HG03039 (cell line): Measurements from ENCODE around the gene C1QA.
"Not testable (repeated sequence)": the region's sequence is repeated elsewhere in the genome, so short reads cannot be mapped to it uniquely, and the experiment has no call there.

ENCODE experiments used
- ATAC-seq: cut with Tn5 transposase; IDR thresholded peaks from one replicate; pipeline ENCODE4 v1.9.1; 2021; ENCODE audit warnings: mild to moderate bottlenecking, moderate library complexity; ENCODE audit not compliant: unreplicated experiment

The C1QA gene

GRCh38 chr1:22639286-22639685, 2.9 kb downstream of the C1QA start:
- no peak for ATAC-seq

DNA sequence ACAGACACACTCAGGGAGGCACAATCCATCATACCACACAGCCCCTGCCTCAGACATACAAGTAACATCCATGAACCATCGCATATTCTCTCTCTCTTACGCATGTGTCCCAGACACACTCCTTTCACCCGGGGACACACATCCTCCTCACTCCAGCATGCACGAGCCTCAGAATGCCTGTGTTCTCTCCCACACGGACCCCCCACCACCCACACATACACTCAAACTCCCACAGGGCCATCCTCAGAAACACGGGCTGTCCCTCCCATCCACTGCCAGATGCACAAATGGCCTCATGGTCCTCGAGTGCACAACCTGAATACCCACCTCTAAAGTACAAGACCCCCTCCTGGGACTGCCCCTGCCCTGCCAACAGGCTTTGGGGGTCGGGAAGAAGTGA, 4.8 kb downstream of the C1QA start:
- ATAC-seq = no peak

GRCh38 chr1:22641906-22642636, 5.6 kb downstream of the C1QA start:
- no peak for ATAC-seq

DNA sequence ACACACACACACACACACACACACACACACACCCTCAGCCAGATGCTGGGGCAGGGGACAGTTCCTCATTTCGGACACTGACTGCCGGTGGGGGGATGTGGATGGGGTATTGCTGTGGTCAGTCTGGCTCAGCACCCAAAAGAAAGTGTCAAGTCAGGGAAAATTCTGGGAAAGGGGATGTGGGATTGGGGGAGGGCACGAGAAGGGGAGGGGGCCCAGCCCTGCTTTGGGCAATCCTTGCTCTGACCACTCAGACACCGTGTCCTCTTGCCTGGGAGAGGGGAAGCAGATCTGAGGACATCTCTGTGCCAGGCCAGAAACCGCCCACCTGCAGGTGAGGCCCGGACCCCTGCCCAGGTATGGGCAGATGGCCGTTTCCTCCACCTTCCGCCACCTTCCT, 7.0 kb downstream of the C1QA start, which contains the start of gene C1QC:
Gene C1QC, plus strand, starts transcription at position 253 of the 400 bp plus-strand sequence. CDS start 391 bp downstream, outside the sequence.
- ATAC-seq = no peak

GRCh38 chr1:22643928-22644327, 7.5 kb downstream of the C1QA start:
- ATAC-seq = no peak

DNA sequence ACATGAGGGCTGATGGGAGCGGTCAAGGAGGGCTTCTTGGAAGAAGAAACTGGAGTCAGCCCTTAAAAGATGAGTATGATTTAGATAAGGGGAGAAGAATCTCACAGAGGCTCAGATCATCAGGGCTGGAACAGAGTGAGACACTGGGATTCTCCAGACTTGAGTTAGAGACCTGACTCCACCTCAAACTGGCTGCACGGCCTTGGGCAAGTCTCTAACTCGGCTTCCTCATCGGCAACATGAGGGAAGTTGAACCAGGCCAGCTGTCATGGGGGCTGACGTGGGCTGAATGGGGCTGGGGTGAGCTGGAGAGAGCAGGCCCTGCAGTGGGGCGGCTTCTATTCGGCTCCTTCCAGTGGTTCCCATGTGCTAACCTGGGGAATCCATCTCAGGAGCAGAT, 9.5 kb downstream of the C1QA start:
- no peak for ATAC-seq

DNA sequence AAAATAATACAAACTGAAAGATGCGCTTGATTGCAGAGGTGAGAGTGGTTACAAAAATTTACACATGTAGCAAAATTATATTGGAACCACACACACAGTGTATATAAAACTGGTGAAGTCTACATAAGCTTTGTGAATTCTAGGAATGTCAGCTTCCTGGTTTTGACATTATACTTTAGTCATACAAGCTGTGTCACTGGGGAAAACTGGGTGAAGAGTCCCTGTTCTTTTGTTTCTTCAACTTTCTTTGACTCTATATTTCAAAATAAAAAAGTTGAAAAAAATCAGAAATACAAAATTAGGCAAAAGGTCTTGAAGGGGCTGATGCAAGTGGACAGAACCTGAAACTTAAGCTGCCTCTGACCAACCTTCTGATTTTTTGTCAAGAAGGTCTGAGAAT, 10.0 kb downstream of the C1QA start:
- no peak for ATAC-seq

- ATAC-seq = no peak
Measured at GRCh38 chr1:22650089-22650693, 13.8 kb downstream of the C1QA start.

DNA sequence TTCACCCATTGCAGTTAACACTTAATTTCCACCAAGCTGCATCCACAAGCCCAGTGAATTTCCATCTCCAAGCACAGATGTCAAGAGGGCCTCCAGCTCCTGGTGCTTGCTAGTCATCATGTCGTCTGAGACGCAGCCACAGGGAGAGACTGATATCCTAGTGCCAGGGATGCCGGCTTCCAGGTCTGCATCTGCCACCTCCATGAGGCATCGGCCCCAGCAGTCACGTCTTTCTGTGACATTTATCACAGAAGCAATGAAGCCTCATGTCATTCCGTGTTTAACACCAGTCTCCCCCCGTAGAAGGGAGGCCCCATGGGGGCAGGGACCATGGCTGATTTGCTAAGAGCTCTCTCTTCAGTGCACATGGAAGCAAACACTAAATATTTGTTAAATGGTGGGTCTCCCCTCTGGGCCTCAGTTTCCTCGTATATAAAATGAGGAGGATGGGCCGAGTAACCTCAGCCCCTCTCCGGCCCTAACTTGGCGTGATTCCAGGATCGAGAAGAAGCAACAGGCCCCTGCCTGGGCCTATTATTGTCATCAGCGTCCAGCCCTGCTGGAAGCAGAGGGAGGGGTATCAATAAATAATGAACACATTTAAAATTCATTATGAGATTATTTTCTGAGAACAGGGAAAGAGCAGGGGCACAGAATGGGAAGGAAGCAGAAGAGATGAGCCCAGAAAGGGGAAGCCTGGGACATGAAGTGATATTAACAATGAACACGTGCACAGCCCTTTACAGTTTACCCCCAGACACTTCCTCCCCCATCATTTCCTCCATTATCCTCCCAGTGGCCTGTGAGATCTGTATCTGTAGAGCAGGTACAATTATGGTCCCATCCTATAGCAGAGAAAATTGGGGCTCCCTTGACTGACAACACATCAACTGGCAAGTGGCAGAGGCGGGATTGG, 15.8 kb downstream of the C1QA start:
- no peak for ATAC-seq

- ATAC-seq = no peak
Measured at GRCh38 chr1:22652881-22653316, 16.5 kb downstream of the C1QA start, which contains the start of gene C1QB. TSS of gene C1QB (plus strand) at chr1:22653236. CDS start at chr1:22659463, 6,227 bp downstream.

- ATAC-seq = no peak
Measured at GRCh38 chr1:22654692-22655091, 18.3 kb downstream of the C1QA start.

DNA sequence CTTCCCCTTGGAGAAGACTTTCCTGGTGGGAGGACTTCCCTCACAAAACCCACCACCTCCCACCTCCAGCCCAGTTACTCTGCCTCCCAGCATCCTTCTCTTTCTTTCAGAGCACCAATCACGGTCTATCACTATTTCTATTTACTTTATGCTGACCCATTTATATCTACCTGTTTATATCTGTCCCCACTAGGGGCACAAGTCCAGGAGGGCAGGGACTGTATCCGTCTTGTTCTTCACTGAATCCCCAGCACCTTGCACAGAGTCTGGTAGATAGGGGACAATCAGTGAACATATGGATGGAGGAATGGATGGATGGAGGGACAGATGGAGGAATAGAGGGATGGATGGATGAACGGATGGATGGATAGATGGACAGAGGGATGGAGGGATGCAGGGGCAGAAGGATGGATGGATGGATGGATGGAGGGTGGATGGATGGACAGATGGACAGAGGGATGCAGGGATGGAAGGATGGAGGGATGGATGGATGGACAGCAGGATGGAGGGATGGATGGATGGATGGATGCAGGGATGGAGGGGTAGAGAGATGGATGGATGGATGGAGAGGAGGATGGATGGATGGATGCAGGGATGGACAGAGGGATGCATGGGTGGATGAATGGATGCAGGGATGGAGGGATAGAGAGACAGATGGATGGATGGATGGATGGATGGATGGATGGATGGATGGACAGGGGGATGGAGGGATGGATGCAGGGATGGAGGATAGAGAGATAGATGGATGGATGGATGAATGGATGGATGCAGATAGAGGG, 22.1 kb downstream of the C1QA start:
- no peak for ATAC-seq

GRCh38 chr1:22660716-22661241, 24.4 kb downstream of the C1QA start:
- no peak for ATAC-seq

GRCh38 chr1:22661880-22662279, 25.5 kb downstream of the C1QA start:
- no peak for ATAC-seq

GRCh38 chr1:22662318-22662717, 25.9 kb downstream of the C1QA start:
- no peak for ATAC-seq

- no peak for ATAC-seq
Measured at GRCh38 chr1:22662986-22663408, 26.6 kb downstream of the C1QA start.

DNA sequence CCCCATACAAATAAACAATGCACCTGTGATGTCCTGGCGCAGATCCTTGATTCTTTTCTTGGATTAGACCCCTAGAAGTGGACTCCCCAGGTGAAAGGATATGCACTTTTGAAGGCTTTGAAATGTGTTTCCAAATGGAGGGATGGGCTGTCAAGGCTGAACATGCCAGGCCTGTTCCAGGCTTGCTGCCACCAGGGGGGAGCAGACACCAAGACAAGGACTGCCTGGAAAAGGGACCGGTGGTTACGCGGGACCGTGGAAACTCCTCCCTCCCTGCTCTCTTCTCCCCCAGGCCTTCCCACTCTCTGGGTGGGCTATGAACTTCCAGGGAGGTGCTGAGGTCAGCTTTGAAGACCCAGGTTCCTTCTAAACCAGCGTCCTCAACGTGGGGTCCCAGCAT, 29.3 kb downstream of the C1QA start:
- no peak for ATAC-seq

- ATAC-seq = no peak
Measured at GRCh38 chr1:22666412-22666811, 30.0 kb downstream of the C1QA start.

GRCh38 chr1:22668840-22669239, 32.4 kb downstream of the C1QA start:
- ATAC-seq = not testable (repeated sequence)

GRCh38 chr1:22670352-22670975, 34.0 kb downstream of the C1QA start:
- no peak for ATAC-seq
